GM12878 (cell line): ENCODE results near the gene CYP1B1. TPM values are rescaled to one million over a fixed set of nuclear protein-coding genes. Genes with fewer than 3 reads are reported as not detected.

Experiments used
- EED ChIP-seq: sonication (generic); IDR thresholded peaks from 2 replicates; pipeline ENCODE4 v1.6.1; 2016; ENCODE audit warnings: antibody characterized with exemption, low read depth
- FOXM1 ChIP-seq: IDR thresholded peaks from 2 replicates; pipeline ENCODE4 v1.6.1; 2012; ENCODE audit warnings: low read depth, mild to moderate bottlenecking, inconsistent platforms, low read length, moderate library complexity
- HDAC2 ChIP-seq: fragments of 200-600 bp; sonication (generic); IDR thresholded peaks from 2 replicates; pipeline ENCODE4 v1.6.1; 2017
- SMC3 ChIP-seq: IDR thresholded peaks from 2 replicates; pipeline ENCODE4 v1.6.1; 2011; ENCODE audit warnings: low read length, improper control_type of control experiment, borderline replicate concordance
- ZBTB4 ChIP-seq: fragments of 450-650 bp; formaldehyde crosslinking; IDR thresholded peaks from 2 replicates; pipeline ENCODE4 v1.4.0; 2022; ENCODE audit warnings: mild to moderate bottlenecking, moderate library complexity
- ZBTB40 ChIP-seq: fragments of 450-650 bp; IDR thresholded peaks from 2 replicates; pipeline ENCODE4 v1.6.1; 2016; ENCODE audit warnings: mild to moderate bottlenecking, moderate library complexity, borderline replicate concordance
- polyA plus RNA-seq, 11 experiments: library from polyadenylated mRNA; depleted of rRNA in 4 of 11; unstranded in 6 of 11; stranded (reverse) in 5 of 11; fragments of >200 nt; fragmentation: Nextera tagmentation in 4 of 11; fragmentation: Illumina TruSeq in 1 of 11; extraction: Ambion mirVana in 4 of 11; extraction: Trizol in 1 of 11; gene quantifications; 1 replicate in 1 of 11; 2 replicates in 10 of 11; pipeline versions ENCODE4 v1.2.1 to v1.2.3, GENCODE V29; 2011 to 2016; ENCODE audit warnings: inconsistent platforms in 2 of 11, missing spikeins in 2 of 11, low read depth in 1 of 11
- total RNA-seq, 4 experiments: library from RNA; depleted of rRNA in 3 of 4; stranded (reverse); fragments of >200 nt in 3 of 4; fragmentation: Illumina TruSeq in 1 of 4; extraction: Trizol in 1 of 4; gene quantifications; 2 replicates each; pipeline versions ENCODE4 v1.2.1 to v1.2.3, GENCODE V29; 2013 to 2021
- TF ChIP-seq, protein P1 (sequence below): fragments of 450-650 bp; formaldehyde crosslinking; IDR thresholded peaks from 2 replicates; pipeline ENCODE4 v1.4.0; 2020; ENCODE audit warnings: mild to moderate bottlenecking, moderate library complexity
- TF ChIP-seq, protein P2 (sequence below): fragments of 450-650 bp; formaldehyde crosslinking; IDR thresholded peaks from 2 replicates; pipeline ENCODE4 v1.5.0; 2022; ENCODE audit warnings: mild to moderate bottlenecking, missing genetic modification characterization
- TF ChIP-seq, protein P3 (sequence below): fragments of 450-650 bp; IDR thresholded peaks from 2 replicates; pipeline ENCODE4 v1.6.1; 2014; ENCODE audit warnings: mild to moderate bottlenecking

Gene CYP1B1
- total and polyA plus RNA-seq, 10 of the 15 experiments (the other 5 are each of a cell fraction or from before 2014, with no cell fraction given) = 0.35 to 29.7 (median 3.4) TPM

DNA sequence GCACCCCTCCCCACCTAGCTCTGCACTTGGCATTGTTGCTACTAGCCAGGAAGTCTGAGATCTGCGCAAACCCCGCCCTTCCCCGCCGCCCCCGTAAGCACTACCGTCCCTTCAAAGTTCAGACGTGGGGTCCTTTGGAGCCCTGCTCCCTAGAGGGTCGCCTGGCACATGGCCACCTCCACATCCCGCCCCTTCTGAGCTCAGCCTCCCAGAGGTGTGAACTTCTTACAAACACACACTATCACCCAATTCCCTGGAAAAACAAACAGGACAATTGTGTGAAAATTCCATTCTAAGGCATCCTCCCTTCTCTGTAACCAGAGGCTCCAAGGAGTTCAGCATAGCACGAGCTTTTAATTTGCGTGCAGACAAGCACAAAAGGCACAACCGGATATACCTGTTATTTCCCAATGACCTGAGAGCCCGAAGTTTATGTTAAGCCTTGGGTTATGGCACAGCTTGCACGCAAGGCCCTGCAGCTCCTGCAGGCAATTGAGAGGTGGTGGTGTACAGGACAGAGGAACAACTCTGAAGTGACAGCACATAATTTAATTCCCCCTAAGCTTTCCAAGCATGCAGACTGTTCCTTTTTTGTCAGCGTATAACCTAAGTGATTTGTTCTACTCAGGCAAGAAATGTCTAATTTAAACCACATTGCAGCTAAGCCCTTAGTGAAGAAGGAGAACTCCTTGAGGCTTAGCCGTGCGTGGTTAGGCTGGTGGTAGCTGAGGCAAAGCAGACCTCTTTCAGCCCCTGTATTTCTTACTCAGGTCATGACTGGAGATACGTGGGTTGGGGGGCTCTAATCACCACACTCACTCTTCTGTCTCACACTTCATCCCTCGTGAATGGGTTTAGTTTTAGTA, 20.3 kb upstream of the CYP1B1 start (continued):
- TF ChIP-seq ZBTB4 (no peak), ZBTB40 (no peak), EED (0 out of 2 replicates have a peak, but pooled peaks have one; percentile 68), HDAC2 (no peak), SMC3 (no peak), FOXM1 (peak; percentile 90)
- TF ChIP-seq, protein P1, sequence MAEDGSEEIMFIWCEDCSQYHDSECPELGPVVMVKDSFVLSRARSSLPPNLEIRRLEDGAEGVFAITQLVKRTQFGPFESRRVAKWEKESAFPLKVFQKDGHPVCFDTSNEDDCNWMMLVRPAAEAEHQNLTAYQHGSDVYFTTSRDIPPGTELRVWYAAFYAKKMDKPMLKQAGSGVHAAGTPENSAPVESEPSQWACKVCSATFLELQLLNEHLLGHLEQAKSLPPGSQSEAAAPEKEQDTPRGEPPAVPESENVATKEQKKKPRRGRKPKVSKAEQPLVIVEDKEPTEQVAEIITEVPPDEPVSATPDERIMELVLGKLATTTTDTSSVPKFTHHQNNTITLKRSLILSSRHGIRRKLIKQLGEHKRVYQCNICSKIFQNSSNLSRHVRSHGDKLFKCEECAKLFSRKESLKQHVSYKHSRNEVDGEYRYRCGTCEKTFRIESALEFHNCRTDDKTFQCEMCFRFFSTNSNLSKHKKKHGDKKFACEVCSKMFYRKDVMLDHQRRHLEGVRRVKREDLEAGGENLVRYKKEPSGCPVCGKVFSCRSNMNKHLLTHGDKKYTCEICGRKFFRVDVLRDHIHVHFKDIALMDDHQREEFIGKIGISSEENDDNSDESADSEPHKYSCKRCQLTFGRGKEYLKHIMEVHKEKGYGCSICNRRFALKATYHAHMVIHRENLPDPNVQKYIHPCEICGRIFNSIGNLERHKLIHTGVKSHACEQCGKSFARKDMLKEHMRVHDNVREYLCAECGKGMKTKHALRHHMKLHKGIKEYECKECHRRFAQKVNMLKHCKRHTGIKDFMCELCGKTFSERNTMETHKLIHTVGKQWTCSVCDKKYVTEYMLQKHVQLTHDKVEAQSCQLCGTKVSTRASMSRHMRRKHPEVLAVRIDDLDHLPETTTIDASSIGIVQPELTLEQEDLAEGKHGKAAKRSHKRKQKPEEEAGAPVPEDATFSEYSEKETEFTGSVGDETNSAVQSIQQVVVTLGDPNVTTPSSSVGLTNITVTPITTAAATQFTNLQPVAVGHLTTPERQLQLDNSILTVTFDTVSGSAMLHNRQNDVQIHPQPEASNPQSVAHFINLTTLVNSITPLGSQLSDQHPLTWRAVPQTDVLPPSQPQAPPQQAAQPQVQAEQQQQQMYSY (CRISPR knock-in tag) = no peak
- TF ChIP-seq, protein P2, sequence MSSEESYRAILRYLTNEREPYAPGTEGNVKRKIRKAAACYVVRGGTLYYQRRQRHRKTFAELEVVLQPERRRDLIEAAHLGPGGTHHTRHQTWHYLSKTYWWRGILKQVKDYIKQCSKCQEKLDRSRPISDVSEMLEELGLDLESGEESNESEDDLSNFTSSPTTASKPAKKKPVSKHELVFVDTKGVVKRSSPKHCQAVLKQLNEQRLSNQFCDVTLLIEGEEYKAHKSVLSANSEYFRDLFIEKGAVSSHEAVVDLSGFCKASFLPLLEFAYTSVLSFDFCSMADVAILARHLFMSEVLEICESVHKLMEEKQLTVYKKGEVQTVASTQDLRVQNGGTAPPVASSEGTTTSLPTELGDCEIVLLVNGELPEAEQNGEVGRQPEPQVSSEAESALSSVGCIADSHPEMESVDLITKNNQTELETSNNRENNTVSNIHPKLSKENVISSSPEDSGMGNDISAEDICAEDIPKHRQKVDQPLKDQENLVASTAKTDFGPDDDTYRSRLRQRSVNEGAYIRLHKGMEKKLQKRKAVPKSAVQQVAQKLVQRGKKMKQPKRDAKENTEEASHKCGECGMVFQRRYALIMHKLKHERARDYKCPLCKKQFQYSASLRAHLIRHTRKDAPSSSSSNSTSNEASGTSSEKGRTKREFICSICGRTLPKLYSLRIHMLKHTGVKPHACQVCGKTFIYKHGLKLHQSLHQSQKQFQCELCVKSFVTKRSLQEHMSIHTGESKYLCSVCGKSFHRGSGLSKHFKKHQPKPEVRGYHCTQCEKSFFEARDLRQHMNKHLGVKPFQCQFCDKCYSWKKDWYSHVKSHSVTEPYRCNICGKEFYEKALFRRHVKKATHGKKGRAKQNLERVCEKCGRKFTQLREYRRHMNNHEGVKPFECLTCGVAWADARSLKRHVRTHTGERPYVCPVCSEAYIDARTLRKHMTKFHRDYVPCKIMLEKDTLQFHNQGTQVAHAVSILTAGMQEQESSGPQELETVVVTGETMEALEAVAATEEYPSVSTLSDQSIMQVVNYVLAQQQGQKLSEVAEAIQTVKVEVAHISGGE (CRISPR knock-in tag) = no peak
- TF ChIP-seq, protein P3, sequence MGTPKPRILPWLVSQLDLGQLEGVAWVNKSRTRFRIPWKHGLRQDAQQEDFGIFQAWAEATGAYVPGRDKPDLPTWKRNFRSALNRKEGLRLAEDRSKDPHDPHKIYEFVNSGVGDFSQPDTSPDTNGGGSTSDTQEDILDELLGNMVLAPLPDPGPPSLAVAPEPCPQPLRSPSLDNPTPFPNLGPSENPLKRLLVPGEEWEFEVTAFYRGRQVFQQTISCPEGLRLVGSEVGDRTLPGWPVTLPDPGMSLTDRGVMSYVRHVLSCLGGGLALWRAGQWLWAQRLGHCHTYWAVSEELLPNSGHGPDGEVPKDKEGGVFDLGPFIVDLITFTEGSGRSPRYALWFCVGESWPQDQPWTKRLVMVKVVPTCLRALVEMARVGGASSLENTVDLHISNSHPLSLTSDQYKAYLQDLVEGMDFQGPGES = no peak
